Daoy (cell line): Measurements from ENCODE around the gene SV2C. TPM values are rescaled to one million over a fixed set of nuclear protein-coding genes. Genes with fewer than 3 reads are reported as not detected.

Source experiments
- DNase-seq: peaks from one replicate; pipeline ENCODE4 v3.0.0-alpha.2; 2015; ENCODE audit warnings: low read depth
- total RNA-seq: library from RNA; depleted of rRNA; stranded (reverse); fragments of >200 nt; shearing (Covaris generic); gene quantifications from 2 replicates; pipeline ENCODE4 v1.2.3, GENCODE V29; 2014

The SV2C gene
- total RNA-seq, 1 experiment from 2014 or later, result 0.11 TPM

DNA sequence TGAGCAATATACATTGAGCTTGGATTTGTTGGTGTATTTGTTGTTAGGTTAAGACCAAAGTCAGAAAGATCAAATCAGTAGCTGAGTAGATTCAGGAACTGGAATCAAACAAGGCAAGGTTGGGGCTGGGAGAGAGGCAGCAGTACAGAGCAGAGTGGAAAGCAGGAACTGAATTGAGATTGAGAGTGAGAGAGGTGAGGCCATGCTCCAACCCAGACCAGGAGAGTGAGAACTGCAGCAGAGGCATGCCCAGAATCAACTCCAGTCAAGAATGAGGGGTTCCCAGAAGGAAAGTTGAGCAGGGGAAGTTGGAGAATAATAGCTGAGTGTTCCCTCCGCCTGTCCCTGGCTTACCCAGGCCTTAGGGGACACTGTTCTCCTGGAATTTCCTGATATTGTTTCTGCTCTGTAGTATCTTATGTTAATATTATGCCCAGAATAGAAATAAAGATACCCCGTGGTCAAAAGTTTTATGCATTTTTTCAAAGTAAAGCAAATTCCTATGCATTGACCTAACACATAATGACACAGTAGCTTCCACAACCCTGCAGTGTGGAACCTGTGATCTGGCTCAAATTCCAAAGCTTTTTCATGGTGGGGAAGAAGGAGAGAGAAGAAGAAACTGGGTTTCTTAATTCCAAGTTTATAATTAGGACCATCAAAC is 82.7 kb downstream of the SV2C start:
- no peak for DNase-seq

DNA sequence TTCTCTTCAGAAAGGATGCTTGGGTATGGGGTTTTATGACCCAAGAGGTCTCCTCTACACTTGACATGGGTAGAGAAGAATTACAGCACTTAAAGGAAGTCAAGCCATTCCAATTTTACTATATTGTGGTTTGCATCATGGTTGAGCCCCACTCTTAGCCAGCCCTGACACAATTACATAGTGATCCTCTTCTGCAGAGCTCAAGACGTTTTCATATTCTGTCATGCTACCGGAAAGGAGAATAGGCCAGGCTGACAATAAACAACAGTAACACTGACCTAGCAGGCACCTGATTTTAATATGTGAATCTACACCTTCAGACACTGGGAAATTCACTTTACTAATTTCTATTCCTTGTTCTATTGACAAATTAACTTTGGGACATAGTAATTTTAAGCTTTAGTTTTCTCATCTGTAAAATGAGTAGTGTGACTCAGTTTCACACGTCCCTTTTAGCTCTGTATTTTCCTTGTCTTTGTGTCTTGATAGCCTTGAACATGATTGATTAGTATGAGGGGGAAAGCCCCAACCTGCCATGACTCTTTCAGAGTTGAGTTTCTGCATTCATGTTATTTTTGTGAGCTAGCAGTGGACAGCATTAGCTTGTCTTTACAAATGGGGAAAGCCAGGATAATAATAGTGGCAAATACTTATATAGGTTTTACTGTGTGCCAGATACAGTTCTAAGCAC is 83.8 kb downstream of the SV2C start:
- DNase-seq, result no peak

DNA sequence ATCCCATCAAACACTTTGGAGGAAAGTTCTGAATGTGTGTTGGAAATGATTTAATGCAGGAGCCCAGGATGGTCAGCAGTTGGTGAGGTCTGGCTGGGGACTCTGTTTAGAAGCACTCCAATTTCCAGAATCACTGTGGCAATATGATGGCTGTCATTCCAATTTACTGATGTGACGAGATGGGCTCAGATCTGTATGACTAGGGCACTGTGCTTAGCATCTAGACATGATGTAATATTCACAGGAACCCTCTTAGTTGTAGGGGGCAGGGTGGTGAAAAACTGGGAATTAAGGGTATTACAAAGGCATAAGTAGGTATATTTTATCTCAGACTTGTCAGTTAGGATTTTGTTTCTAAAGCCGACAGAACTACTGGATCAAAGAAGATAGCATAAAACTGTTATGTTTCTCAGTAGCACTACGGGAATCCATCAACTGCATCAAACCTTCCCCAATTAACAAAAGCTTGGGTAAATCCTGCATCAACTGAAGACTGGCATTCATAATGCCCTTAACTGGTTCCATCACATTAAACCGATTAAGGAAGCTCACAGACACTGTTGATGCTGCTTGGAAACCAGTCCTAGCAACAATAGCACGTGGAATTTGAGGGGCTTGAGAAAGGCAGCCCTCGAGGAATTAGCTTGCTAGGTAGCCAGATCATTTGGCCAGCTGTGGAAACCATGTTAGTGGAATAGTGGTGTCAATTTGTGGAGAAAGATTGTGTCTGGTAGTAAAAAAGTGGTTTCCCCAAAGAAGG is 86.1 kb downstream of the SV2C start:
- no peak for DNase-seq

DNA sequence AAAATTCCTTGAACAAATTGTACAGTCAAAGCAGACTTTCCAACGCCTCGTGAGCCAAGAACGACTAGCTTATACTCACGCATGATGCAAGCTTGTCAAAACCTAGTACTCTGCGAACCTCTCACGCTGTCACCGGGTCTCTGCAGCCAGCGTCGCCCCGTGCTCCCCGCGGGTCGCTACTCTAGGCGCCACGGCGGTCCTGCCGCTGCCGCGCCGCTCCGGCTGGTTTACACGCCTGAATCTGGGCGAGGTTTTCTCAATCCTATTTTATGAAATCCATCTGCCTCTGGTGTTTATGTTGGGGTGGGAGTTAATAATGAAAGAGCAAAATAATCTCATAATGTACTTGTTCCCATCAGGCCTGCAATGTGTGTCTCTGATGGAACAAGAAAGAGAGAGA is 90.9 kb downstream of the SV2C start:
- no peak for DNase-seq

DNA sequence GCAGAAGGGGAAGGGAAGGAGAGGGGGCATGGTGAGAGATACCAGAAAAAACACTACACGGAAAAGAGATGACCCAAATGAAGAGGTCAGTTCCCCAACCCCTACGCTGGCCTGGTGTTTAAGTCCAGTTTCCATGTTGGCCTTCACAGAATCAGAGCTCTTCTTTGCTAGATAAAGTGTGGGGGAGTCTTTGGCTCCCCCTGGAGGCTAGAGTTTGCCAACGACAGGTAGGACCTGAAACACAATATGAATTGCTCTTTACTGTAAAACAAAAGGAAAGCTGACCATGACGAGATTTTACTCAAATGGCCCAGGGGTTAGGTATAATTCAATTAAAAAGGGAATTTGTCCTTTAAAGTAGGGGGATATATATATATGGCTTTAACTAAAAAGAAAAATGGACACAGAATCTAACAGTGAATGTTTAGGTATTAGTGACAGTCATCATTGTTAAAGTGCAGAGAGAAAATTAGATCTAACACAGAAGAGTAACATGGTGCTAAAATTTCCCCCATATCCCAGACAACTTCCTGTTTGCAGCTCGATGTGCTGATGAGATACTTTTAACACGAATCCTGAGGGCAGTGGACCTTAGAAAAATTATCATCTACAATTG is 92.0 kb downstream of the SV2C start:
- DNase-seq, result peak; percentile 58

DNA sequence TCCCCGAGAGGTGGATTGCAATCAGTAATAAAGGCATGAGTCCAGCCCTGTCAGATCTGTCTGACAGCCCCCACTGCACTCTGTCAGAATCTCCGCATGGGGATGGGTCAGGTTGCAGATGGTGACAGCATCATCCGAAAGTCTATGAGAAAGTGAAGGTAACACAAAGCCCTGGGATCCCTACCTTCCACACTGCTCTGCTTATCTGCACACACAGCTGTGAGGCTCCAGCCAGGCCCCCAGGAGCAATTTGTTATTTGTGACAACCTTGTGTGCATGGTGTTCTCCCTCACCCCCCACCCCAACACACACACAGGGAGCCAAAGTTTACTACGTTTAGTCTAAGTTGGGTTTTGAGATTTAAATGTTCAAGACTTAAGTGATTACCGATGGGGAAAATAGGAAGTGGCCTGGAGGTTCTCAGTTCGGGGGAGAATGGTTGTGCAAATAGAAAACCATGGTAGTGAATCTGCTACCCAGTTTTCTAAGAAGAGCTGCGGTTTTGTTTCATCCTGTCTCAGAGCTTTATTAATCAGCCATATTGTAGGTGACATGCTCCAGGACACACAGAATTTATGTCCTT is 92.7 kb downstream of the SV2C start:
- no peak for DNase-seq

DNA sequence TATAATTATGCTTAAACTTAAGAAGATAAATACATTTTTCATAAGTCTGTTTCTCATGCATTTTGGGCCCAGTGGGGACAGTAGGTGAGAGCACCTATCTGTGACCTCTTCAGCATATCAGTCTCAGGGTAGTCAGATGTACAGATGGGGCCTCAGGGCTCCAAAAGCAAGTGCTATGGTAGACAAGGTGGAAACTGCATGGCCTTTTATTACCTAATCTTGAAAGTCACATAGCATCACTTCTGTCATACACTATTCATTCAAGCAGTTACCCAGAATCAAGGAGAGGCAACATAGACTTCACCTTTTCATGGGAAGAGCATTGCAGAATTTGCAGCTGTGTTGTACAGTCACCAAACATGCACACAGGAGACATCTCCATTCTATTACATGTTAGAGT is 94.8 kb downstream of the SV2C start:
- DNase-seq, result no peak

DNA sequence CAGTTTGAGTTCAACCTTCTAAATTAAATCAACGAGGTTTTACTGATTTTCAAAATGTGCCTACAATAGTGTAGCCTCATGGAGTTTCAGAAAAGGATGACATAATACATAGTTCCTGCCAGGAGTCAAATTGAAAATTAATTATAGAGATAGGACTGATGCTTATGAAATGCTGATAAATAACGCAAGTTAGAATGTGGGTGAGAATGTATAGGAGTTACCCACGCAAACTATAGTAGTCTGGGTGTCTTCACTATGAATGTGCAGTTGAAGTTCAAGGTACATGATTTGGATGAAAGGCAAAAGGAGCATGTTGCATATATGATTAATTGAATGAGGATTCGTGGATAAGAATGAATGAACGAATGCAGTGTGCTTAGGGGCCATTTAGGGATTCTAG is 95.7 kb downstream of the SV2C start:
- no peak for DNase-seq

DNA sequence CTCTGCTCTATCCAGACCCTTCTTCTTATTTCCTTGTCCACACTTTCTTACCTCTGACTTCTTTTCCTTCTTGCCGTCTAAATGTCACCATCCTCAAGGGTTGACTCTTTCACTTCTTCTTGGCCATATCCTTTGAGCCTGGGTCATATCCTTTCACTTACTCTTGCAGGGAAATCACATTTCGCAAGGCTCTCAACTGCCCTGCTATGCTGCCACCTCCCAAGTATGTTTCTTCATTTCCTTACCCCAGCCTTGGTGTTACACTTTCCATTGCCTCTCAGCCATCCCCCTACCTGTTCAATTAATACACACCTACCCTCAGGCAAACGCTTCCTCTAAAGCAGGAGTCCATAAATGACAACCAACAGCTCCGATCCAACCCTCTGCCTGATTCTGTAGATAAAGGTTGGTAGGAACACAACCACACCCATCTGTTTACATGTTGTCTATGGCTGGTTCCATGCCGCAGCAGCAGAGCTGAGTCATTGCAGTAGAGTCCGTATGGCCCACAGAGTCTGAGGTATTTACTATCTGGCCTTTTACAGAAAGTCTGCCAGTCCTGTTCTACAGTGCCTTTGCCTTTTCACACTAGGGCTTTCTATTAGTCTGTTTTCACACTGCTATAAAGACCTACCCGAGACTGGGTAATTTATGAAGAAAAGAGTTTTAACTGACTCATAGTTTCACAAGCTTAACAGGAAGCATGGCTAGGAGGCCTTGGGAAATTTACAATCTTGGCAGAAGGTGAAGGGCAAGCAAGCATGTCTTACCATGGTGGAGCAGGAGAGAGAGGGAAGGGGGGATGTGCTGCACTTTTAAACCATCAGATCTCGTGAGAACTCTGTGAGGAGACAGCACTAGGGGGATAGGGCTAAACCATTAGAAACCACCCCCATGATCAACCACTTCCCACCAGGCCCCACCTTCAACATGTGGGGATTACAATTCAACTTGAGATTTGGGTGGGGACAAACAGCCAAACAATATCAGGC is 97.9 kb downstream of the SV2C start:
- no peak for DNase-seq

DNA sequence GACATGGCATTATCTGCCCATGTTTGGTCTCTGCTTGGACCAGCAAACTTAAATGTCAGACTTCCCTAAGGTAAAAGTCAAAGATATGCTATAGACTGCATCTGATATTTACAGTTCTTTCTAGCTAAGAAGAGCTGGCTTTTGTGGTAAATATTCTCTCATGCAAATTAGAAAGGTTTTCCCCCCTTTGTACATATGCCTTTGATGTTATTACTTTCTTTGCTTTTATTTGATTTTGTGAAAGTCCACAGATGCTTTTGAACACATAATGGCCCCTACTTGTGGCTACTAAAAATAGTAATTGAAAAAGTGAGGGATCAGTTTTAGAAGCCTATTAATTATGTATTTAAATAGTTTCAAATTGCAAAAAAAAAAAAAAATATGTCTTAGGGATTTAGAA is 104.2 kb downstream of the SV2C start:
- no peak for DNase-seq

DNA sequence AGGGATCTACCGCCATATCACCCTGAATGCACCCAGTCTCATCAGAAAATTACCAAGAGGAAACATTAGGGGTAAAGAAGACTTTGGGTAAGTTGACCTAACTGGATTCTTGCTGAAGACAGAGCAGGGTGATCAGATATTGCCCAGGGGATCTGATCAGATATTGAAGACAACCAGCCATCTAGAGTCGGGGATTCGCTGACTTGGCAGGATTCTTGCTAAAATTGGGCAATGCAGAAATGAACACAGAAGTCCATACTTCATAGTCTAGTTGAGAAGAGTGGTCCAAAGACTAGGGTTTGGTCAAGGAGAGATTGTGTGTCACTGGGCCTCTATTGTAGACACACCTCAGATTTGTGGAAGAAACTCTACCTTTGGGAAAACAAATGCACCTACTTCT is 107.2 kb downstream of the SV2C start:
- DNase-seq, result no peak

DNA sequence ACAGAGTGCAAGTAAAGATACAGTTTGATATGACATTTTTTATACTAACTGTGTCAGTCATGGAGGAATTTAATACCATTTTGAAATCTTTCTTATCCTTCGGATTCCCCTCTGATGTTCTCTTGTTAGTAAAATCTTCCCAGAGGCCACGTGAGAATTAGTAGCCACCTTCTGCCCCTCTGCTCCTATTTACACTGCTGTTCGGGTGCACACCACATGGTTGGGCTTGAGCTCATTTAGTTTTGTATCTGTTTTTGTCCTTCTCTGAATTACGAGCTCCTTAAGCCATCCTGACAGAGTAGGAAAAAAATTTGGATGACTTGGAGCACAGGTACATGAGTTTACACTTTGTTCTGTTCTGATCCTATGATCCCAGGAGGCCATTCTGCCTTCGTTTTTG is 109.7 kb downstream of the SV2C start:
- no peak for DNase-seq

DNA sequence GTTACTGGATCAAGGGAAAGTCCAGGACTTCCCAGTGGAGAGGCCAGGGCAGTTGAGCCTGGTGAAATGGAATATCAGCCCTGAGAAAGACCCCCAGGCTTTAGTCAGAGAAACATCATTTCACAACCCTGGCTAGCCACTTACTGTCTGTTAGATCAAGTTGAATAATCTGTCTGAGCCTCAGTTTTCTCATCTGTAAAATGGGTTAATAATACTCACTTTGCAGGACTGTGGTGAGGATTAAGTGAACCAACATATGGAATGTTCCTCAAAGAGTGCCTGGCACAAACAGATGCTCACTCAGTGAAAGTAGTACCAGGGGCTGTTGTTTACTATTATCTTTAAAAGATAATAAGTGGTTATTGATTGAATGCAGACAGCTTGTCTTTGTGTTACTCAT is 110.5 kb downstream of the SV2C start:
- DNase-seq, result no peak

DNA sequence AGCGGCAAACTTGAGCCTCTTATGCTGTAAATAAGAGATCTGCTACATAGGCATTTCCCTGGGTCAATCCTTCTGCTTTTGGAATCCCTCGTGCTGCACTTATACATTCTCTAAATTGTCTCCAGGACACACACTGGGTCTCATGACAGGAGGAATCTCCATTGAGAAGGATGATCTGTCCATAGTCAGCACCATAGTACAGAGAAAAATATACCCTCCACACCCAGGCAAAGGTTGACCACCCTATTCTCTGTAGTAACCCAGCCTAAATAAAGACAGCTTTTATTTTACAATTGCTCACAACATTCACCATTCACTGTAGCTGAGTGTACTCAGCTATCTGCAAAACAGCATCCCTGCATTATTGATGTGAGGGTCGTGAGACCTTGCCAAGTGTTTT is 111.2 kb downstream of the SV2C start:
- DNase-seq, result no peak

DNA sequence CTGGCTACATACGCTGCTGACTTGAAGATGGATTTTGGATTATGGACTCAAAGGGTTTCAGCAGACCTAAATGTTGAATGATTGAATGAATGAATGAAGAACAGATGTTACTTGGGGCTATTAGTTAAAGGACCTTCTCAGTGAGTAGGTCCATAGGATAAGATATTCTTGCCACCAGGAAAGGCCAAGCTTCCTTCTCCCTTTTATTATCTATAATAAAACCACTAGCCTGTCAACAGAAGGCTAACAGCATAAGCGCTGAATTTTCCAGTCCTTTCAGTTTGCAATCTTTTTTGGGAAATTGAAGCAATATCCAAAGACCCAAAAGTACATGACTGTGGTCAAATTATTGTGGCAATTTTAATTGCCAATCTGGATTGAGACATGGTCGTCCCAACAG is 113.3 kb downstream of the SV2C start:
- DNase-seq, result no peak

DNA sequence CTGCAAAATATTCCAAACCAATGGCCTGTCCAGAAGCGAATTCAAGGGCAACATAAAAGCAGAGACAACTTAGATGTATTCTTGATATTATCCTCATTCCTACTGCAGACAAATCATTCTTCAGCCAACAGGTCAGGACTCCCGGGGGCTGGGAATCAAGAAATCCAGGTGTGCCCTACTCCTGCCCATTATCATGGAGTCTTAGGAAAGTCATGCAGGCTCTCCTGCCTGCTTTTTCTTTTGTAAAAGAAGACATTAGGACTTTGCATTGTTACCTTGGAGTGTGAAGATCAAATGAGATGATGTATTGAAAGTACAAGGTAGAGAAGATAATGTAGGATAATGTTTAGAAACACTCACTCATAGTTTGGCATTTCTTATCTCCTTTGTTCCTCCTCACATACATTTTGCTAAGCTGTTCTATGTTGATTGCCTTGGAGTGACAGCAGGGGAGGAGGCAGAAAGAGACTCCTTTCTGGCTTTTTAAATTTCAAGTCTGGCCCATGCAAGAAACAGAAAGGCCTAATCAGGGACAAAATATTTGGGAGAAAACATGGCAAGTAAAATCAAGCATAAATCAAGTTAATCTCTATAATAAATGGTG is 113.8 kb downstream of the SV2C start:
- no peak for DNase-seq

DNA sequence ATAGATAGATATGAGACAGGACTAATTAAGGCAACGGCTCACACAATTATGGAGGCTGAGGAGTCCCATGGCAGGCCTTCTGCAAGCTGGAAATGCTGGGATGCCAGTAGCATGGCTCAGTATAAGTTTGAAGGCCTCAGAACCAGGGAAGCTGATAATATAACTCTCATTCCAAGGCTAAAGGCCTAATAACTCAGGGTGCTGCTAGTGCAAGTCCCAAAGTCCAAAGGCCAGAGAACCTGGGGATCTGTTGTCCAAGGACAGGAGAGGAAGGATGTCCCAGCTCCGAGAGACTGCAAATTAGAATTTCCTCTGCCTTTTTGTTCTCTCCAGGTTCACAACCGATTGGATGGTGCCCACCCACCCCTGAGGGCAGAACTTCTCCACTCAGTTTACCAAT is 114.5 kb downstream of the SV2C start:
- DNase-seq, result no peak

DNA sequence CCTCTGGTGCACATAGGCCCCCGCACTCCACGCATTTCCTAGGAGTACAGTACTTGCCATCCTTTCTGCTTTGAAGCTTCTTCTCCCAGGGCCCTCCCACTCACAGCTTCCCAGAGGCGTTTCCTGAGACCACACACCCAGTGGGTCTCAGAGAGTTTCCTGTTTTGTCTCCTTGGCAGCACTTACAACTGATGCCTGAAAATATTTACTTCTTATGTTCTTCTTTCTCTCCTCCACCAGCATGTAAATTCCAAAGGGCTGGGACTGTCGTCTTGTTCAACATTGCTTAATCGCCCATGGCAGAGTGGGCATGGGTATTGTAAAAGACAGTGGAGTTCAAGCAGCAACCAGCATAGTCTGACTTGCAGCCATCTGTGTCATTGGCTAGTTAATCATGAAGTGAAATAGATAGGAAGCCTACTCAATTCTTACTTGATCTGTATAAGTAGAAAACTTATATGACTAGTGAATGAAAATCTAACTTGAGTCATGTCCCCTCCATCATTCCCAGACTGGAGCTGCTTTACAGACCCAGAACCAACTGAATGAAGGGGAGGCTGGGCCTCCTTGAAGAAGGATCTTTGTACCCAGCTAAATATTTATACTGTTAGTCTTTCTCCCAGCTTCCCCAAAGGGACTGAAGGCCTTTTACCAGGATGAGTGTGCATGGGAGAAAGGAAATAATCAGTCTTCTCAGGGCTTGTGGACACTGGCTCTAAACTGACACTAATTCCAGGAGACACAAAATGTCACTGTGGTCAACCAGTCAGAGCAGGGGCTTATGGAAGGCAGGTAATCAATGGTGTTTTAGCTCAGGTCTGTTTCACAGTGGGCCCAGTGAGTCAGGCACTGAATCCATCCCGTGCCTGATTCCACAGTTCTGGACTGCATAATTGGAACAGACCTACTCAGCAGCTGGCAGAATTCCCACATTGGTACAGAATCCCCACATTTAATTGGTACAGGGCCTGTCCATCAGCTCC is 116.4 kb downstream of the SV2C start:
- DNase-seq, result peak; percentile 31

DNA sequence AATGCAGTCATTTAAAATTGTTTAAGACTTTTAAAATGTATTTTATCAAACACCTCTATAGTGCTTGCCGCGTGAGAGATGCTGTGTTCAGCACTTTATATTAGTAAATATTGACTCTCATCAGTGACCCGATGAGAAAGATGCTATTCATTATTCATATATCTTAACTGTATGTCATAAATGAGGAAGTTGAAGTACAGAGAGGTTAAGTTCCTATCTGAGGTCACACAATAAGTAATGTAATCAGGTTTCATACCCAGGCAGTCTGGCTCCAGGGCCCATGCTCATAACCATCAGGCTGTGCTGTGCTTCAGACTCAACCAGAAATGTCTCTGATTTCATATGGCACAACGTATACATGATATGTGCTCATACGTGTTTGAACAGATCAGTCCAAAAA is 119.0 kb downstream of the SV2C start:
- DNase-seq, result no peak
